Uterus (tissue), 4 donors: Measurements from ENCODE around the gene PEG3. TPM values are rescaled to one million over a fixed set of nuclear protein-coding genes. Genes with fewer than 3 reads are reported as not detected.

Source experiments
- DNase-seq, 2 donors: peaks; one replicate each; pipeline ENCODE4 v3.0.0-alpha.2; 2019 to 2020
- H3K27ac ChIP-seq, 2 donors: fragments of 200-600 bp; sonication (generic); 1 replicate in 1 of 2; 2 replicates in 1 of 2; pipeline ENCODE4 v1.5.1; 2016 to 2018
- H3K27me3 ChIP-seq, 2 donors: fragments of 200-600 bp; sonication (generic); one replicate each; pipeline ENCODE4 v1.5.1; 2018 to 2019; ENCODE audit warnings: control low read depth in 1 of 2
- H3K36me3 ChIP-seq, 2 donors: fragments of 200-600 bp; sonication (generic); one replicate each; pipeline ENCODE4 v1.5.1; 2019; ENCODE audit warnings: control low read depth in 1 of 2
- H3K4me1 ChIP-seq, 2 donors: fragments of 200-600 bp; sonication (generic); one replicate each; pipeline ENCODE4 v1.5.1; 2018 to 2019; ENCODE audit warnings: control low read depth in 1 of 2
- H3K4me3 ChIP-seq, 2 donors: fragments of 200-600 bp; sonication (generic); 1 replicate in 1 of 2; 2 replicates in 1 of 2; pipeline ENCODE4 v1.5.1; 2018 to 2019; ENCODE audit warnings: mild to moderate bottlenecking in 1 of 2
- H3K9me3 ChIP-seq, 2 donors: fragments of 200-600 bp; sonication (generic); one replicate each; pipeline ENCODE4 v1.5.1; 2019; ENCODE audit warnings: control low read depth in 1 of 2
- CTCF ChIP-seq, 4 experiments: fragments of 200-600 bp in 2 of 4; fragments of 450-650 bp in 2 of 4; sonication (generic) in 2 of 4; IDR thresholded peaks; one replicate each; pipeline ENCODE4 v1.5.1; 2016 to 2019; ENCODE audit warnings: antibody characterized with exemption in 4 of 4, mild to moderate bottlenecking in 2 of 4, moderate library complexity in 1 of 4
- POLR2A ChIP-seq, 2 donors: fragments of 450-650 bp; IDR thresholded peaks; one replicate each; pipeline ENCODE4 v1.6.1; 2016; ENCODE audit warnings: antibody characterized with exemption in 2 of 2, mild to moderate bottlenecking in 1 of 2, moderate library complexity in 1 of 2
- intact Hi-C: fragments of 100-400 bp; cut with DNase I; formaldehyde crosslinking; loops from one replicate; pipeline ENCODE4 v1.15.1; 2023; ENCODE audit warnings: low total_unique reads
- total RNA-seq, 4 donors: library from RNA; depleted of rRNA in 3 of 4; stranded (reverse); fragments of >200 nt in 3 of 4; gene quantifications; one replicate each; pipeline versions ENCODE4 v1.1.0 to v1.2.4, GENCODE V29; 2014 to 2023
- donor health status: DM: yes; HTN: yes; CAD: no.

Gene PEG3
- total RNA-seq, 4 donors from 2014 or later, result 10.0 to 301 (median 42.1) TPM

- Histone ChIP-seq H3K9me3 (no peaks in the 10 kb centered on the region), H3K27me3 (no peaks in the 10 kb centered on the region), H3K4me3 (no peak overlapping the region), H3K27ac (no peak overlapping the region), H3K36me3 (no peaks in the 10 kb centered on the region), H3K4me1 (peaks cover 0 to 6% of the 10 kb centered on the region in 2 donors)
- intact Hi-C loops, result no loop called here
- DNase-seq, result no peak
- TF ChIP-seq POLR2A (IDR thresholded peaks at IDR 0.05) (no peak), CTCF (IDR thresholded peaks at IDR 0.05) (no peak)
These were observed 9.3 kb downstream of the PEG3 start for GRCh38 chr19:56831255-56831654.

GRCh38 chr19:56829596-56829995, 10.9 kb downstream of the PEG3 start:
- Histone ChIP-seq H3K36me3 (no peaks in the 10 kb centered on the region), H3K27ac (no peak overlapping the region), H3K27me3 (no peaks in the 10 kb centered on the region), H3K4me1 (peaks cover 0 to 6% of the 10 kb centered on the region in 2 donors), H3K9me3 (no peaks in the 10 kb centered on the region), H3K4me3 (no peak overlapping the region)
- no peak for TF ChIP-seq CTCF (IDR thresholded peaks at IDR 0.05)
- TF ChIP-seq POLR2A (IDR thresholded peaks at IDR 0.05), result no peak
- intact Hi-C loops, result no loop called here
- DNase-seq, result no peak

- no peak for TF ChIP-seq CTCF (IDR thresholded peaks at IDR 0.05)
- TF ChIP-seq POLR2A (IDR thresholded peaks at IDR 0.05), result no peak
- H3K36me3 ChIP-seq, result no peaks in the 10 kb centered on the region
- H3K4me1 ChIP-seq, result peaks cover 0 to 6% of the 10 kb centered on the region in 2 donors
- no peak for DNase-seq
- no peaks in the 10 kb centered on the region for H3K9me3 ChIP-seq
- H3K4me3 ChIP-seq, result no peak overlapping the region
- intact Hi-C loops, result no loop called here
- no peak overlapping the region for H3K27ac ChIP-seq
- H3K27me3 ChIP-seq, result no peaks in the 10 kb centered on the region
These were observed 12.8 kb downstream of the PEG3 start for GRCh38 chr19:56827708-56828107.

DNA sequence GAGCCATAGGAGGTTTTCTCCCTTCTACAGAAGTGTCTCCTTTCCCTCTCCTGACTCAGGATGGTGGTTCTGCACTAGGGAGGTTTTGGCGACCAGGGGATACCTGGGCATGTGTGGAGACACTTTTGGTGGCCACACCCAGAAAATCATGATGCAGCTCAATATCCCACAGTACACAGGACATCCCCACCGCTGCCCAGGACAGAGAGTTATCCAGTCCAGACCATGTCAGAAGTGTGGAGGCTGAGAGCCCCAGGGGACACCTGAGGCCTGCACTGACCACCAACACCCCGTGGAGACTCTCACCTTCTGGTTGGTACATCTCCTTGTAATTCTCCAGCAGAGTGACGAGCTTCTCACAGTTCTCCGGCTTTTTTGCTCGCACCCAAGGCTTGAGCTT, 16.6 kb downstream of the PEG3 start:
- intact Hi-C loops, result no loop called here
- no peak overlapping the region for H3K27ac ChIP-seq
- H3K4me3 ChIP-seq, result no peak overlapping the region
- H3K27me3 ChIP-seq, result no peaks in the 10 kb centered on the region
- TF ChIP-seq POLR2A (IDR thresholded peaks at IDR 0.05), result no peak
- no peak for TF ChIP-seq CTCF (IDR thresholded peaks at IDR 0.05)
- H3K9me3 ChIP-seq, result no peaks in the 10 kb centered on the region
- no peaks in the 10 kb centered on the region for H3K4me1 ChIP-seq
- H3K36me3 ChIP-seq, result no peaks in the 10 kb centered on the region
- DNase-seq, result no peak

DNA sequence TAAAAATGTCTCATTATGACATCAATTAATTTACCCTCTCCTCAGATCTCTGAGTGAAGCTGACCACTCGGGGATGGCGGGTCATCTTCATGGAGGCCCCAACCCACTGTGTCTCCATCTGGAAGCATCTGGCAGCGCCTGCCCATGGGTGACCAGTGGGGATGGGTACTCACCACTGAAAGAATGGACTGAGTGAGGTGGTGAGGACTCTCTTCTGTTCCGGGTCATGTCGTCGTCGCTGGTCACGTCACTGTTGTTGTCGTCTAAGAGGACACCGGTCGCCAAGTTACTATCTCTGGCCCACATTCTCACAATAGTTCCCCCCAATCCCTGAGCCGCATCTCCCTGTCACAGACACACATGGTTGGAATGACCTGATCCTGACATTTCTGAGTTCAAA, 17.1 kb downstream of the PEG3 start:
- Histone ChIP-seq H3K4me3 (no peak overlapping the region), H3K27ac (no peak overlapping the region), H3K4me1 (no peaks in the 10 kb centered on the region), H3K36me3 (no peaks in the 10 kb centered on the region), H3K9me3 (no peaks in the 10 kb centered on the region), H3K27me3 (no peaks in the 10 kb centered on the region)
- intact Hi-C loops, result no loop called here
- TF ChIP-seq POLR2A (IDR thresholded peaks at IDR 0.05), result no peak
- TF ChIP-seq CTCF (IDR thresholded peaks at IDR 0.05), result no peak
- DNase-seq, result no peak
